SK-N-SH (cell line): ENCODE results near the gene MED15. TPM values are rescaled to one million over a fixed set of nuclear protein-coding genes. Genes with fewer than 3 reads are reported as not detected.

Experiments
- CTCF ChIA-PET: fragments of 300-600, 350-600 bp; formaldehyde crosslinking; extraction: SDS; loops from one replicate; lab custom pipeline; 2021; lab: Yijun Ruan, JAX
- POLR2A ChIA-PET: fragments of 350-600 bp; sonication (Branson Sonifier 250); formaldehyde crosslinking; extraction: SDS; loops from one replicate; lab custom pipeline; 2020; ENCODE audit warnings: antibody characterized with exemption, inconsistent platforms; lab: Yijun Ruan, JAX
- DNase-seq: peaks from one replicate; pipeline ENCODE4 v3.0.0; 2012
- H2AFZ ChIP-seq: fragments of 200-600 bp; sonication (generic); 2 replicates; pipeline ENCODE4 v1.8.1; 2016; ENCODE audit warnings: antibody characterized with exemption, mild to moderate bottlenecking, low read depth
- H3F3A ChIP-seq: fragments of 200-600 bp; sonication (generic); replicated peaks from 2 replicates; pipeline ENCODE3; 2016; ENCODE audit warnings: antibody characterized with exemption, mild to moderate bottlenecking; ENCODE audit not compliant: insufficient read depth
- H3K27ac ChIP-seq, 2 experiments: fragments of 200-500 bp in 1 of 2; fragments of 200-600 bp in 1 of 2; sonication (Bioruptor generic) in 1 of 2; sonication (generic), shearing (Covaris generic) in 1 of 2; 2 replicates each; pipeline versions ENCODE4 v1.5.1 to v1.6.1; 2014 to 2016; ENCODE audit warnings: low read depth in 2 of 2, inconsistent platforms in 1 of 2, low read length in 1 of 2, mild to moderate bottlenecking in 1 of 2, mixed read lengths in 1 of 2
- H3K27me3 ChIP-seq: fragments of 200-600 bp; sonication (generic), shearing (Covaris generic); 2 replicates; pipeline ENCODE4 v1.6.1; 2016; ENCODE audit warnings: mixed run types; ENCODE audit not compliant: insufficient read depth
- H3K36me3 ChIP-seq, 2 experiments: fragments of 200-500 bp in 1 of 2; fragments of 200-600 bp in 1 of 2; sonication (Bioruptor generic) in 1 of 2; sonication (generic) in 1 of 2; replicated peaks in 1 of 2; 2 replicates each; pipeline versions ENCODE3 to v1.5.1; 2014 to 2016; ENCODE audit warnings: low read length in 1 of 2, mild to moderate bottlenecking in 1 of 2; ENCODE audit not compliant: insufficient read depth in 2 of 2, control insufficient read depth in 1 of 2
- H3K4me1 ChIP-seq, 2 experiments: fragments of 200-500 bp in 1 of 2; fragments of 200-600 bp in 1 of 2; sonication (Bioruptor generic) in 1 of 2; sonication (generic), shearing (Covaris generic) in 1 of 2; 2 replicates each; pipeline versions ENCODE4 v1.5.1 to v1.6.1; 2014 to 2016; ENCODE audit warnings: low read depth in 1 of 2, low read length in 1 of 2, mixed run types in 1 of 2; ENCODE audit not compliant: insufficient read depth in 2 of 2, control insufficient read depth in 1 of 2
- H3K4me2 ChIP-seq: fragments of 200-600 bp; sonication (generic), shearing (Covaris generic); 2 replicates; pipeline ENCODE4 v1.6.1; 2017; ENCODE audit warnings: mixed run types
- H3K4me3 ChIP-seq, 2 experiments: fragments of 200-500 bp in 1 of 2; fragments of 200-600 bp in 1 of 2; sonication (Bioruptor generic) in 1 of 2; sonication (generic), shearing (Covaris generic) in 1 of 2; 2 replicates each; pipeline versions ENCODE4 v1.5.1 to v1.8.1; 2014 to 2016; ENCODE audit warnings: low read depth in 2 of 2, inconsistent platforms in 1 of 2, low read length in 1 of 2, mild to moderate bottlenecking in 1 of 2, mixed read lengths in 1 of 2, moderate library complexity in 1 of 2
- H3K79me2 ChIP-seq: fragments of 200-600 bp; sonication (generic); 2 replicates; pipeline ENCODE4 v1.8.1; 2017; ENCODE audit warnings: mild to moderate bottlenecking; ENCODE audit not compliant: insufficient read depth
- H3K9ac ChIP-seq: fragments of 200-600 bp; sonication (generic); 2 replicates; pipeline ENCODE4 v1.6.1; 2017; ENCODE audit warnings: mixed run types
- H3K9me2 ChIP-seq: fragments of 200-600 bp; sonication (generic); 2 replicates; pipeline ENCODE4 v1.6.1; 2017; ENCODE audit warnings: mixed run types
- H3K9me3 ChIP-seq: fragments of 200-600 bp; sonication (generic); 2 replicates; pipeline ENCODE4 v1.6.1; 2017; ENCODE audit warnings: mixed run types, mild to moderate bottlenecking, moderate library complexity
- H4K20me1 ChIP-seq: fragments of 200-600 bp; sonication (generic); 2 replicates; pipeline ENCODE4 v1.6.1; 2017; ENCODE audit warnings: mild to moderate bottlenecking, mixed run types; ENCODE audit not compliant: insufficient read depth
- CHD2 ChIP-seq: fragments of 150-350 bp; IDR thresholded peaks from 2 replicates; pipeline ENCODE4 v1.6.1; 2018; ENCODE audit warnings: low read length; ENCODE audit not compliant: partially characterized antibody
- CTCF ChIP-seq: fragments of 200-600 bp; sonication (generic); IDR thresholded peaks from 2 replicates; pipeline ENCODE4 v1.6.1; 2017; ENCODE audit warnings: antibody characterized with exemption, mild to moderate bottlenecking, moderate library complexity
- EP300 ChIP-seq, 2 experiments: IDR thresholded peaks; 2 replicates each; pipeline versions ENCODE4 v1.4.0 to v1.6.1; 2012; ENCODE audit warnings: borderline replicate concordance in 1 of 2, low read depth in 1 of 2, low read length in 1 of 2
- EZH2phosphoT487 ChIP-seq: fragments of 200-600 bp; sonication (generic); IDR thresholded peaks from 2 replicates; pipeline ENCODE4 v1.6.1; 2017; ENCODE audit warnings: low read depth, mixed run types, mild to moderate bottlenecking, antibody characterized with exemption, moderate library complexity, borderline replicate concordance
- FOXM1 ChIP-seq: IDR thresholded peaks from 2 replicates; pipeline ENCODE4 v1.4.0; 2012; ENCODE audit warnings: low read depth, mild to moderate bottlenecking
- GABPA ChIP-seq: IDR thresholded peaks from 2 replicates; pipeline ENCODE4 v1.4.0; 2012; ENCODE audit warnings: low read depth, mild to moderate bottlenecking
- GATA2 ChIP-seq: sonication (generic); formaldehyde crosslinking; IDR thresholded peaks from 2 replicates; pipeline ENCODE4 v1.5.0; 2020; ENCODE audit warnings: mild to moderate bottlenecking, missing genetic modification reagents
- IRF3 ChIP-seq: fragments of 150-350 bp; IDR thresholded peaks from 2 replicates; pipeline ENCODE4 v1.6.1; 2016; ENCODE audit warnings: mild to moderate bottlenecking, low read depth, low read length
- JUND ChIP-seq: IDR thresholded peaks from 2 replicates; pipeline ENCODE4 v1.4.0; 2012
- MEF2A ChIP-seq: IDR thresholded peaks from 2 replicates; pipeline ENCODE4 v1.4.0; 2012; ENCODE audit warnings: low read depth, borderline replicate concordance
- MXI1 ChIP-seq: IDR thresholded peaks from 2 replicates; pipeline ENCODE4 v1.6.1; 2012; ENCODE audit warnings: mild to moderate bottlenecking, low read depth, low read length, improper control_type of control experiment
- NFIC ChIP-seq: IDR thresholded peaks from 2 replicates; pipeline ENCODE4 v1.4.0; 2012; ENCODE audit warnings: borderline replicate concordance
- POLR2AphosphoS5 ChIP-seq: IDR thresholded peaks from 2 replicates; pipeline ENCODE4 v1.6.1; 2012; ENCODE audit warnings: low read depth, low read length
- RAD21 ChIP-seq: IDR thresholded peaks from 2 replicates; pipeline ENCODE4 v1.6.1; 2012; ENCODE audit warnings: mild to moderate bottlenecking, low read length
- SIN3A ChIP-seq: IDR thresholded peaks from 2 replicates; pipeline ENCODE4 v1.6.1; 2012; ENCODE audit warnings: low read depth, mild to moderate bottlenecking, low read length, moderate library complexity, borderline replicate concordance
- TAF1 ChIP-seq: IDR thresholded peaks from 2 replicates; pipeline ENCODE4 v1.6.1; 2012; ENCODE audit warnings: low read depth, mild to moderate bottlenecking, low read length, moderate library complexity, borderline replicate concordance
- TCF12 ChIP-seq: IDR thresholded peaks from 2 replicates; pipeline ENCODE4 v1.4.0; 2012
- TEAD4 ChIP-seq: IDR thresholded peaks from 2 replicates; pipeline ENCODE4 v1.4.0; 2012; ENCODE audit warnings: mild to moderate bottlenecking, borderline replicate concordance; ENCODE audit not compliant: insufficient read depth
- WGBS: methylation state at CpG from one replicate; pipeline ENCODE4 v1.1.6; 2017; ENCODE audit warnings: low lambda C conversion rate; 5-methylcytosine and 5-hydroxymethylcytosine counted together
- polyA plus RNA-seq, 3 experiments: library from polyadenylated mRNA; depleted of rRNA; stranded (reverse); fragments of >200 nt; gene quantifications; 2 replicates each; pipeline ENCODE4 v1.2.3, GENCODE V29; 2012

The MED15 gene
- polyA plus RNA-seq, 1 of the 3 experiments (the other 2 are of a cell fraction), result 45.1 TPM

GRCh38 chr22:20621162-20621561, 113.8 kb downstream of the MED15 start:
- Histone ChIP-seq H3K4me1 (no peaks in the 10 kb centered on the region), H3K27ac (no peak overlapping the region), H3K27me3 (no peaks in the 10 kb centered on the region; the same call in 1 of the 2 replicates), H2AFZ (no peak overlapping the region), H3K4me3 (no peak overlapping the region), H3K9ac (no peak overlapping the region), H3K4me2 (no peak overlapping the region), H3K9me2 (no peaks in the 10 kb centered on the region), H4K20me1 (no peaks in the 10 kb centered on the region), H3K36me3 (no peaks in the 10 kb centered on the region), H3F3A (no peaks in the 10 kb centered on the region), H3K79me2 (no peaks in the 10 kb centered on the region), H3K9me3 (no peaks in the 10 kb centered on the region)
- TF ChIP-seq TCF12 (no peak), CTCF (no peak), GABPA (no peak), RAD21 (no peak), IRF3 (no peak), EP300 (IDR thresholded peaks at IDR 0.05; ENCODE audit: borderline replicate concordance in 1 of 2, low read depth in 1 of 2, low read length in 1 of 2) (no peak), CHD2 (no peak), MEF2A (no peak), TEAD4 (no peak), FOXM1 (no peak), SIN3A (no peak), MXI1 (no peak), EZH2phosphoT487 (no peak), NFIC (no peak), JUND (no peak), POLR2AphosphoS5 (no peak), TAF1 (no peak), GATA2 (CRISPR knock-in tag) (no peak)
- no peak for DNase-seq
- 0% methylated on average over 1 of the region's 1 CpG for WGBS
- POLR2A ChIA-PET, result no interaction called here
- CTCF ChIA-PET, result interaction anchor here (1.3 kb wide), 1 partner anchor 57 kb away, joined by 4 read pairs; no protein-coding TSS in a partner anchor
